HG02870 (cell line): ENCODE data around the gene FOXN4.

Experiments
- ATAC-seq: cut with Tn5 transposase; IDR thresholded peaks from one replicate; pipeline ENCODE4 v1.9.1; 2021; ENCODE audit warnings: mild to moderate bottlenecking, moderate library complexity; ENCODE audit not compliant: unreplicated experiment

The FOXN4 gene

GRCh38 chr12:109305547-109305946 is 3.5 kb downstream of the FOXN4 start:
- ATAC-seq, result no peak

GRCh38 chr12:109304485-109304884 is 4.6 kb downstream of the FOXN4 start:
- ATAC-seq, result no peak

- no peak for ATAC-seq
Measured at GRCh38 chr12:109302770-109303169, 6.3 kb downstream of the FOXN4 start.

GRCh38 chr12:109302358-109302757 is 6.7 kb downstream of the FOXN4 start:
- ATAC-seq, result no peak

GRCh38 chr12:109301643-109302168 is 7.4 kb downstream of the FOXN4 start:
- no peak for ATAC-seq

GRCh38 chr12:109299849-109300248 is 9.2 kb downstream of the FOXN4 start:
- no peak for ATAC-seq

- ATAC-seq, result no peak
Measured at GRCh38 chr12:109296431-109296830, 12.7 kb downstream of the FOXN4 start.

GRCh38 chr12:109295764-109296425 is 13.2 kb downstream of the FOXN4 start:
- no peak for ATAC-seq

GRCh38 chr12:109294286-109294796 is 14.7 kb downstream of the FOXN4 start:
- ATAC-seq, result no peak

GRCh38 chr12:109293106-109293505 is 16.0 kb downstream of the FOXN4 start:
- no peak for ATAC-seq

GRCh38 chr12:109292342-109292711 is 16.8 kb downstream of the FOXN4 start:
- ATAC-seq, result no peak

- no peak for ATAC-seq
Measured at GRCh38 chr12:109291521-109292341, 17.4 kb downstream of the FOXN4 start.

GRCh38 chr12:109291117-109291516 is 18.0 kb downstream of the FOXN4 start:
- ATAC-seq, result no peak

GRCh38 chr12:109290061-109290460 is 19.0 kb downstream of the FOXN4 start:
- ATAC-seq, result no peak

- no peak for ATAC-seq
Measured at GRCh38 chr12:109289551-109289950, 19.5 kb downstream of the FOXN4 start.

- no peak for ATAC-seq
Measured at GRCh38 chr12:109289004-109289403, 20.1 kb downstream of the FOXN4 start.

GRCh38 chr12:109288571-109288970 is 20.5 kb downstream of the FOXN4 start:
- no peak for ATAC-seq

GRCh38 chr12:109287811-109288469 is 21.1 kb downstream of the FOXN4 start:
- ATAC-seq, result no peak

GRCh38 chr12:109287181-109287580 is 21.9 kb downstream of the FOXN4 start:
- ATAC-seq, result no peak

GRCh38 chr12:109286652-109287051 is 22.4 kb downstream of the FOXN4 start:
- ATAC-seq, result no peak

GRCh38 chr12:109286252-109286651 is 22.8 kb downstream of the FOXN4 start:
- no peak for ATAC-seq
